Right atrium auricular region (tissue), 2 donors: ENCODE results near the gene ZNF30. TPM values are rescaled to one million over a fixed set of nuclear protein-coding genes. Genes with fewer than 3 reads are reported as not detected.

Experiments
- DNase-seq: peaks from one replicate; pipeline ENCODE4 v3.0.0-alpha.2; 2019; ENCODE audit warnings: low spot score
- H3K27ac ChIP-seq, 2 donors: fragments of 200-600 bp; sonication (generic); 1 replicate in 1 of 2; 2 replicates in 1 of 2; pipeline ENCODE4 v1.5.1; 2016 to 2019
- H3K27me3 ChIP-seq, 2 donors: fragments of 200-600 bp; sonication (generic); one replicate each; pipeline versions ENCODE4 v1.5.1 to v1.6.0; 2017 to 2019
- H3K36me3 ChIP-seq: fragments of 200-600 bp; sonication (generic); one replicate; pipeline ENCODE4 v1.5.1; 2016
- H3K4me1 ChIP-seq, 2 donors: fragments of 200-600 bp; sonication (generic); one replicate each; pipeline versions ENCODE4 v1.5.1 to v1.6.0; 2017 to 2019
- H3K4me3 ChIP-seq, 2 donors: fragments of 200-600 bp; sonication (generic); 1 replicate in 1 of 2; 2 replicates in 1 of 2; pipeline ENCODE4 v1.5.1; 2017 to 2019; ENCODE audit warnings: mild to moderate bottlenecking in 1 of 2, moderate library complexity in 1 of 2
- H3K9me3 ChIP-seq, 2 donors: fragments of 200-600 bp; sonication (generic); one replicate each; pipeline ENCODE4 v1.5.1; 2019
- CTCF ChIP-seq, 2 donors: fragments of 200-600 bp; sonication (generic); IDR thresholded peaks; one replicate each; pipeline ENCODE4 v1.5.1; 2019; ENCODE audit warnings: antibody characterized with exemption in 2 of 2
- total RNA-seq, 2 donors: library from RNA; depleted of rRNA; stranded (reverse); fragments of >200 nt; gene quantifications; one replicate each; pipeline ENCODE4 v1.1.0, GENCODE V29; 2016

Gene ZNF30
- total RNA-seq, 2 donors from 2014 or later, result 1.5 to 1.7 TPM

GRCh38 chr19:34926361-34926684 is 380 bp upstream of the ZNF30 start:
- H3K27ac ChIP-seq, result peak overlapping the region; percentile 75 to 81
- no peaks in the 10 kb centered on the region for H3K27me3 ChIP-seq
- TF ChIP-seq CTCF (IDR thresholded peaks at IDR 0.05), result no peak
- H3K4me1 ChIP-seq, result peaks cover 0 to 13% of the 10 kb centered on the region in 2 donors
- peak overlapping the region; percentile 68 to 70 for H3K4me3 ChIP-seq
- no peaks in the 10 kb centered on the region for H3K9me3 ChIP-seq
- no peaks in the 10 kb centered on the region for H3K36me3 ChIP-seq
- no peak for DNase-seq

- peaks cover 0 to 4% of the 10 kb centered on the region in 2 donors for H3K4me1 ChIP-seq
- H3K27ac ChIP-seq, result no peak overlapping the region
- H3K27me3 ChIP-seq, result no peaks in the 10 kb centered on the region
- H3K9me3 ChIP-seq, result no peaks in the 10 kb centered on the region
- no peak overlapping the region for H3K4me3 ChIP-seq
- no peak for TF ChIP-seq CTCF (IDR thresholded peaks at IDR 0.05)
- peaks cover 30% of the 10 kb centered on the region for H3K36me3 ChIP-seq
- DNase-seq, result no peak
Measured at GRCh38 chr19:34932494-34932893, 5.8 kb downstream of the ZNF30 start.

- no peak for DNase-seq
- TF ChIP-seq CTCF (IDR thresholded peaks at IDR 0.05), result no peak
- Histone ChIP-seq H3K27ac (no peak overlapping the region), H3K4me1 (no peaks in the 10 kb centered on the region), H3K36me3 (peaks cover 30% of the 10 kb centered on the region), H3K4me3 (no peak overlapping the region), H3K27me3 (no peaks in the 10 kb centered on the region), H3K9me3 (no peaks in the 10 kb centered on the region)
Measured at GRCh38 chr19:34936184-34936583, 9.5 kb downstream of the ZNF30 start.

GRCh38 chr19:34938886-34939285 is 12.2 kb downstream of the ZNF30 start:
- H3K36me3 ChIP-seq, result peaks cover 19% of the 10 kb centered on the region
- no peak overlapping the region for H3K4me3 ChIP-seq
- DNase-seq, result no peak
- H3K4me1 ChIP-seq, result no peaks in the 10 kb centered on the region
- no peak overlapping the region for H3K27ac ChIP-seq
- no peaks in the 10 kb centered on the region for H3K27me3 ChIP-seq
- no peak for TF ChIP-seq CTCF (IDR thresholded peaks at IDR 0.05)
- H3K9me3 ChIP-seq, result peaks cover 0 to 24% of the 10 kb centered on the region in 2 donors

GRCh38 chr19:34943861-34944573 is 17.3 kb downstream of the ZNF30 start:
- Histone ChIP-seq H3K4me1 (no peaks in the 10 kb centered on the region), H3K27ac (no peak overlapping the region), H3K27me3 (no peaks in the 10 kb centered on the region), H3K36me3 (peaks cover 14% of the 10 kb centered on the region), H3K4me3 (no peak overlapping the region), H3K9me3 (peaks cover 3 to 36% of the 10 kb centered on the region in 2 donors)
- DNase-seq, result no peak
- no peak for TF ChIP-seq CTCF (IDR thresholded peaks at IDR 0.05)

GRCh38 chr19:34953092-34953491 is 26.4 kb downstream of the ZNF30 start:
- no peak for DNase-seq
- H3K4me3 ChIP-seq, result no peak overlapping the region
- H3K36me3 ChIP-seq, result peaks cover 12% of the 10 kb centered on the region
- no peak overlapping the region for H3K27ac ChIP-seq
- H3K27me3 ChIP-seq, result no peaks in the 10 kb centered on the region
- H3K4me1 ChIP-seq, result no peaks in the 10 kb centered on the region
- H3K9me3 ChIP-seq, result peaks cover 27 to 82% of the 10 kb centered on the region in 2 donors
- no peak for TF ChIP-seq CTCF (IDR thresholded peaks at IDR 0.05)
